Mesendoderm (in vitro differentiated cells): ENCODE measurements around the gene BACH1.

ENCODE experiments used
- DNase-seq: peaks from one replicate; pipeline ENCODE4 v3.0.0; 2013
- H2AK5ac ChIP-seq: 2 replicates; pipeline ENCODE4 v1.6.1; 2013; ENCODE audit warnings: low read length, inconsistent platforms
- H2BK120ac ChIP-seq: 2 replicates; pipeline ENCODE4 v1.6.1; 2013; ENCODE audit warnings: low read depth, mild to moderate bottlenecking, low read length, moderate library complexity, mixed read lengths
- H2BK15ac ChIP-seq: replicated peaks from 2 replicates; pipeline ENCODE4 v1.6.1; 2013; ENCODE audit warnings: low read depth, mild to moderate bottlenecking, moderate library complexity
- H2BK5ac ChIP-seq: 2 replicates; pipeline ENCODE4 v1.6.1; 2013; ENCODE audit warnings: low read length, inconsistent platforms
- H3K18ac ChIP-seq: 2 replicates; pipeline ENCODE4 v1.6.1; 2013; ENCODE audit warnings: mild to moderate bottlenecking, low read length, mixed read lengths
- H3K23ac ChIP-seq: one replicate; pipeline ENCODE4 v1.6.1; 2013; ENCODE audit warnings: low read length
- H3K27ac ChIP-seq: 2 replicates; pipeline ENCODE4 v1.5.1; 2013; ENCODE audit warnings: low read depth, mild to moderate bottlenecking, inconsistent platforms, low read length, moderate library complexity
- H3K27me3 ChIP-seq: 2 replicates; pipeline ENCODE4 v1.6.1; 2013; ENCODE audit warnings: low read length, control low read depth, mild to moderate bottlenecking, inconsistent platforms; ENCODE audit not compliant: insufficient read depth, poor library complexity
- H3K36me3 ChIP-seq: 2 replicates; pipeline ENCODE4 v1.6.1; 2013; ENCODE audit warnings: low read length, inconsistent platforms; ENCODE audit not compliant: control insufficient read depth, insufficient read depth
- H3K4ac ChIP-seq: one replicate; pipeline ENCODE4 v1.6.1; 2013; ENCODE audit warnings: low read depth, mild to moderate bottlenecking, low read length, moderate library complexity
- H3K4me1 ChIP-seq: 2 replicates; pipeline ENCODE4 v1.6.1; 2013; ENCODE audit warnings: low read depth, low read length, inconsistent platforms; ENCODE audit not compliant: control insufficient read depth
- H3K4me2 ChIP-seq: 2 replicates; pipeline ENCODE4 v1.6.1; 2013; ENCODE audit warnings: low read length
- H3K4me3 ChIP-seq: 2 replicates; pipeline ENCODE4 v1.5.1; 2013; ENCODE audit warnings: mild to moderate bottlenecking, low read length
- H3K56ac ChIP-seq: one replicate; pipeline ENCODE4 v1.6.1; 2013; ENCODE audit warnings: low read length
- H3K79me1 ChIP-seq: 2 replicates; pipeline ENCODE4 v1.6.1; 2013; ENCODE audit warnings: low read length, inconsistent platforms
- H3K79me2 ChIP-seq: 2 replicates; pipeline ENCODE4 v1.6.1; 2013; ENCODE audit warnings: mild to moderate bottlenecking, low read length; ENCODE audit not compliant: control insufficient read depth, insufficient read depth
- H3K9ac ChIP-seq: 2 replicates; pipeline ENCODE4 v1.6.1; 2013; ENCODE audit warnings: low read length, inconsistent platforms
- H4K5ac ChIP-seq: one replicate; pipeline ENCODE4 v1.6.1; 2013; ENCODE audit warnings: low read length
- H4K8ac ChIP-seq: one replicate; pipeline ENCODE4 v1.6.1; 2013; ENCODE audit warnings: low read depth, mild to moderate bottlenecking, control low read depth, low read length, moderate library complexity
- WGBS: extraction: QIAGEN DNeasy Blood & Tissue Kit; methylation state at CpG from one replicate; pipeline ENCODE4 v1.1.7; 2013; ENCODE audit warnings: low lambda C conversion rate, missing lambda C conversion rate; ENCODE audit not compliant: insufficient coverage; ENCODE audit errors: extremely low coverage; 5-methylcytosine and 5-hydroxymethylcytosine counted together

The BACH1 gene

DNA sequence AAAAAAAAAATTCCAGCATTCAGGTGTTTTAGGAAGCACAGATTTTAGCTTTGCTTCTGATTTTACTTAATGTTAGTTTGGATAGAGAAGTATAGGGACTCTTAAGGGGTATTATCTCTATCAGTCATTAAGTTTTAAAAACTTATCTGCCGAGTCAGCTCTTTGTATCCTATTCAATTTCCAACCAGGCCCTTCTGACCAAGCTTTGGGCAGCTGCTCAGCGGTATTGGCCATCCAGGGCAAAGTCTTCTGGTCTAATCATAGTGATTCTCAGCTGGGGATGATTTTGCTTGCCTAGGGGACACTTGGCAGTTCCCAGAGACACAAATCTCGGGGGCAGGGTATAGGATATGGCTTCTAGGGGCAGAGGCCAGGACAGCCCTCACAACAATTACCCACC lies 47.6 kb downstream of the BACH1 start:
- Histone ChIP-seq H3K4ac (no peak overlapping the region), H4K8ac (no peak overlapping the region), H3K4me2 (no peak overlapping the region), H3K36me3 (no peaks in the 10 kb centered on the region), H3K79me2 (no peaks in the 10 kb centered on the region), H3K27me3 (no peaks in the 10 kb centered on the region), H2BK120ac (no peak overlapping the region), H2AK5ac (no peak overlapping the region), H2BK5ac (no peak overlapping the region), H3K27ac (no peak overlapping the region), H4K5ac (no peak overlapping the region), H2BK15ac (no peak overlapping the region), H3K56ac (no peak overlapping the region), H3K4me1 (no peaks in the 10 kb centered on the region), H3K23ac (no peak overlapping the region), H3K4me3 (no peak overlapping the region), H3K9ac (no peak overlapping the region), H3K79me1 (peaks cover 1% of the 10 kb centered on the region), H3K18ac (no peak overlapping the region)
- WGBS, result no CpG with 5 or more reads among the region's 3 CpGs
- DNase-seq, result no peak

DNA sequence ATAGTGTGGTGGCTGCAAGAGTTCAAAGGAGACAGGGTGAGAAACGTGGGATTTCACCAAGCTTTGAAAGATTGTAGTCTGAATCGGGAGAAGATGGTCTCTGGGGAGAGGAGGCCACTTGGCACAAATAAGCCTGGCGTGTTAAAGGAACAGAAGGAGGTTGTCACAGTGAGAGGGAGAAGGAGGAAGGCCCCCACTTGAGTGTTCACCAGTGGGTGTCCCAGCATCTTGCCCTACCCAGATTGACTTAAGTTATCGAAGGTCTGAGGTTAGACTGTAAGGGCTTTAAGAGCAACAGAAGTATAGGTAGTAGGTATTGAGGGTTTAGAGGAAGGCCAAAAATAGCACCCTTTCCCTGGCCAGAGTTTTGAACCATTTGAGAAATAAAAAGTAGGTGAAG lies 48.0 kb downstream of the BACH1 start:
- WGBS, result no CpG with 5 or more reads among the region's 4 CpGs
- no peak overlapping the region for H2BK15ac ChIP-seq
- H3K79me1 ChIP-seq, result peaks cover 1% of the 10 kb centered on the region
- H3K4me3 ChIP-seq, result no peak overlapping the region
- no peak overlapping the region for H3K23ac ChIP-seq
- no peak overlapping the region for H3K9ac ChIP-seq
- H4K5ac ChIP-seq, result no peak overlapping the region
- no peak overlapping the region for H3K27ac ChIP-seq
- H3K4me2 ChIP-seq, result no peak overlapping the region
- DNase-seq, result no peak
- H3K4ac ChIP-seq, result no peak overlapping the region
- H3K27me3 ChIP-seq, result no peaks in the 10 kb centered on the region
- no peak overlapping the region for H3K56ac ChIP-seq
- H3K36me3 ChIP-seq, result no peaks in the 10 kb centered on the region
- H2BK5ac ChIP-seq, result no peak overlapping the region
- no peaks in the 10 kb centered on the region for H3K79me2 ChIP-seq
- no peaks in the 10 kb centered on the region for H3K4me1 ChIP-seq
- no peak overlapping the region for H2AK5ac ChIP-seq
- H4K8ac ChIP-seq, result no peak overlapping the region
- no peak overlapping the region for H2BK120ac ChIP-seq
- no peak overlapping the region for H3K18ac ChIP-seq

DNA sequence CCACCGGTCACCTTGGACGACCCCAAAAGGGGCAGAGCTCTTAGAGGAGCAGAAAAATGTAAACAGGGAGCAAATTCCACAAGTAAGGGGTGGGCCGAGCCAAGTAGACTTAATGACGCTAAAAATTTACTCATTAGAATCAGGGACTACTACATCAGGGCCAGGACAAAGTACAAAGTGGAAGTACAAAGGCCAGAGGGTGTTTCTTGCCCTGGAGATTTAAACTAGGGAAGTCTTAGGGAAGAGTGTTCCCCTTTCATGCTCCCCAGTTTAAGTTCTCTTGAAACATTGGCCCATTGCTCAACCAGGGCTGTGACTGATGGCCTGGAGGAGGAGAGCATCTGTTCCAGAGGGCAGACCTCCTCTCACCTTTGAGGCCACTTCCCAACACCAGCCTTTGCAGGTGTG lies 48.6 kb downstream of the BACH1 start:
- Histone ChIP-seq H3K79me2 (no peaks in the 10 kb centered on the region), H3K4me2 (no peak overlapping the region), H3K9ac (no peak overlapping the region), H3K27me3 (no peaks in the 10 kb centered on the region), H2BK5ac (no peak overlapping the region), H3K27ac (no peak overlapping the region), H3K36me3 (no peaks in the 10 kb centered on the region), H3K23ac (no peak overlapping the region), H2AK5ac (no peak overlapping the region), H3K4me3 (no peak overlapping the region), H3K79me1 (peaks cover 1% of the 10 kb centered on the region), H3K56ac (no peak overlapping the region), H3K4me1 (no peaks in the 10 kb centered on the region), H4K5ac (no peak overlapping the region), H2BK15ac (no peak overlapping the region), H3K4ac (no peak overlapping the region), H2BK120ac (no peak overlapping the region), H3K18ac (no peak overlapping the region), H4K8ac (no peak overlapping the region)
- no CpG with 5 or more reads among the region's 4 CpGs for whole genome bisulfite sequencing
- no peak for DNase-seq

DNA sequence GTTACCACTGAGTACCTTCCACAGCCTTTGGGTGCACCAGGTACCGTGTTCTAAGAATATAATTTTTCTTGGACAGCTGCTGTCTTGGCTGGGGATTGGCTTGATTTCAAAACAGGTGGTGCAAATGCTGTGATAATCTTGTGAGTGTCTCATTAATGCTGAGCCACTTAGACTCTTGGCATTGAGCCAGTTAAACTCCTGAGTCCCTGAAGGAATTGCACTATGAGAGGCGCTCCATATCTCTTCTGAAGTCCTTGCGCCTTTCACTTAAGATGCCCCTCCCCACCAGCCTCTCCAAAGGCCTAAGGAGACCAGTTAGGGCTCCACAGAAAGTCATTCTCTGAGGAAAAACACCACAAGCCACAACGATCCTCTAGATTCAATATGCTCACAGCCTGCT lies 51.0 kb downstream of the BACH1 start:
- no peak overlapping the region for H3K9ac ChIP-seq
- H3K18ac ChIP-seq, result no peak overlapping the region
- no peak overlapping the region for H3K56ac ChIP-seq
- H3K23ac ChIP-seq, result no peak overlapping the region
- no peaks in the 10 kb centered on the region for H3K79me2 ChIP-seq
- no peak overlapping the region for H2BK5ac ChIP-seq
- H4K5ac ChIP-seq, result no peak overlapping the region
- H3K27me3 ChIP-seq, result no peaks in the 10 kb centered on the region
- no peaks in the 10 kb centered on the region for H3K4me1 ChIP-seq
- no CpG with 5 or more reads among the region's 4 CpGs for WGBS
- no peak overlapping the region for H3K4me3 ChIP-seq
- no peak overlapping the region for H3K27ac ChIP-seq
- no peak overlapping the region for H2BK15ac ChIP-seq
- H2AK5ac ChIP-seq, result no peak overlapping the region
- H4K8ac ChIP-seq, result no peak overlapping the region
- H3K4ac ChIP-seq, result no peak overlapping the region
- H3K79me1 ChIP-seq, result no peaks in the 10 kb centered on the region
- DNase-seq, result no peak
- H2BK120ac ChIP-seq, result no peak overlapping the region
- H3K36me3 ChIP-seq, result peaks cover 2% of the 10 kb centered on the region
- no peak overlapping the region for H3K4me2 ChIP-seq

DNA sequence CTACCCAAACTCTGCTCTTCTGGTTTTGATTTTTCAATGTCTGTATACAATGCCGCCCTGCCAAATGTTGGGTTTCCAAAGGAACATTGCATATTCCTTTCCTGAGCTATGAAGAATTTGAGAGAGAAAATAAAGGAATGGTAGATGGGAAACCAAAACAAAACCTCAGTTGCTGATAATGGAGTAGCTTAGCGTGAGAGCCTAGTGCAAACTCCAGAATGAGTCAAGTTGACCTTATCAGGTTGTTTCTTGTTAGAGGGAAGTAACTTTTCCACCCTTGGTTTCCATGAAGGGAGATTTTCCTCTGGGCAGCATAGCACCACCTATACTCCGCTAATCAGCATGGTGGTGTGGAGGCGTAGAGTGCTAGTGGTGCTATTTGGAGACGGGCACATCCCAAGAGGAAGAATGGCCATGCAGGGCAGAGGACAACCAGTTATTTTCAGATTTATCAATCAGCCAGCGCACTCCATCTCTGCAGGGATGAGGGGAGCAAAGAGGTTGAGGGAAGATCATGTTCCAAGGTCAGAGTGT lies 51.6 kb downstream of the BACH1 start:
- no peak overlapping the region for H2BK15ac ChIP-seq
- no peaks in the 10 kb centered on the region for H3K4me1 ChIP-seq
- H3K36me3 ChIP-seq, result peaks cover 2% of the 10 kb centered on the region
- no peak overlapping the region for H2AK5ac ChIP-seq
- no peak overlapping the region for H4K8ac ChIP-seq
- H3K4ac ChIP-seq, result no peak overlapping the region
- no peak overlapping the region for H3K56ac ChIP-seq
- no peak overlapping the region for H3K9ac ChIP-seq
- H3K79me1 ChIP-seq, result no peaks in the 10 kb centered on the region
- H3K27ac ChIP-seq, result no peak overlapping the region
- H2BK5ac ChIP-seq, result no peak overlapping the region
- WGBS, result no CpG with 5 or more reads among the region's 6 CpGs
- H3K23ac ChIP-seq, result no peak overlapping the region
- no peaks in the 10 kb centered on the region for H3K79me2 ChIP-seq
- H3K4me2 ChIP-seq, result no peak overlapping the region
- no peak overlapping the region for H2BK120ac ChIP-seq
- no peak overlapping the region for H3K18ac ChIP-seq
- no peak overlapping the region for H3K4me3 ChIP-seq
- no peak overlapping the region for H4K5ac ChIP-seq
- H3K27me3 ChIP-seq, result no peaks in the 10 kb centered on the region
- DNase-seq, result no peak

DNA sequence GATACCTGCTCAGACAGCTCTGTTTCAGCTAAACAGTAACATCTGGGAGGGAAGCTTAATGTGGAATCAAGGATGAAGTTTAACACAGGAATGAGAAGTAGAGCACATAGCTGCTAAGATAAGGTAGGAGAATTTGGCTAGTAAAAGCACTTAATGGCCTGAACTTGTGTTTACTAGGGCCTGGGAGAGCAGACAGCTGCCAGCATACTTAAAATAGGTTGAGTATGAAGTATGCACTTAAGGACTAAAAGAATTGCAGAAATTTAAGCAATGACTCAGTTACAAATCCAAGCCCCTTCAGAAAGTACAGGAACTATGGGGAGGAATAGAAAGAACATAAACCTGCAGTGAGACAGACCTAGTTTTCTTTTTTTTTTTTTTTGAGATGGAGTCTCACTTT lies 53.0 kb downstream of the BACH1 start:
- Histone ChIP-seq H3K36me3 (peaks cover 2% of the 10 kb centered on the region), H2AK5ac (no peak overlapping the region), H3K4ac (no peak overlapping the region), H3K23ac (no peak overlapping the region), H3K4me3 (no peak overlapping the region), H3K79me1 (no peaks in the 10 kb centered on the region), H3K4me1 (no peaks in the 10 kb centered on the region), H3K9ac (no peak overlapping the region), H3K79me2 (no peaks in the 10 kb centered on the region), H2BK5ac (no peak overlapping the region), H4K5ac (no peak overlapping the region), H2BK120ac (no peak overlapping the region), H3K4me2 (no peak overlapping the region), H3K56ac (no peak overlapping the region), H3K27me3 (no peaks in the 10 kb centered on the region), H3K18ac (no peak overlapping the region), H3K27ac (no peak overlapping the region), H2BK15ac (no peak overlapping the region), H4K8ac (no peak overlapping the region)
- DNase-seq, result no peak
